PC-3 (cell line): ENCODE results near the gene C21orf91. TPM values are rescaled to one million over a fixed set of nuclear protein-coding genes. Genes with fewer than 3 reads are reported as not detected.

Source experiments
- ATAC-seq: fragments of 200-7000 bp; cut with Tn5 transposase; 2 replicates; pipeline ENCODE4 v1.9.1; 2020; ENCODE audit warnings: mild to moderate bottlenecking, moderate library complexity
- BruUV-seq: library from RNA; stranded (reverse); fragments of 400-500 nt; replicated peaks from 2 replicates; lab custom pipeline; 2021; lab: Mats Ljungman, UMichigan
- CTCF ChIA-PET: fragments of 300-600 bp; sonication (Branson Sonifier 250); formaldehyde crosslinking; loops from one replicate; lab custom pipeline; 2022; ENCODE audit warnings: antibody characterized with exemption; lab: Charles Lee
- POLR2A ChIA-PET: fragments of 300-600 bp; sonication (Branson Sonifier 250); formaldehyde crosslinking; loops from one replicate; lab custom pipeline; 2022; ENCODE audit warnings: antibody characterized with exemption; ENCODE audit not compliant: unreplicated experiment; lab: Charles Lee
- DNase-seq: peaks from one replicate; pipeline ENCODE4 v3.0.0-alpha.2; 2015
- H2AFZ ChIP-seq: fragments of 300-600 bp; sonication (generic); 2 replicates; pipeline ENCODE4 v1.6.0; 2016; ENCODE audit warnings: antibody characterized with exemption, low read length
- H3F3A ChIP-seq: fragments of 300-600 bp; sonication (generic); one replicate; pipeline ENCODE4 v1.6.0; 2017; ENCODE audit warnings: antibody characterized with exemption, low read length, control low read depth, mild to moderate bottlenecking; ENCODE audit not compliant: unreplicated experiment
- H3K27ac ChIP-seq: fragments of 300-600 bp; sonication (generic); 2 replicates; pipeline ENCODE4 v1.5.1; 2016; ENCODE audit warnings: mild to moderate bottlenecking, low read length
- H3K27me3 ChIP-seq: fragments of 300-600 bp; sonication (generic); 2 replicates; pipeline ENCODE4 v1.6.1; 2016; ENCODE audit warnings: low read length, mixed read lengths
- H3K36me3 ChIP-seq: fragments of 300-600 bp; sonication (generic); 2 replicates; pipeline ENCODE4 v1.6.1; 2016; ENCODE audit warnings: low read depth, mixed run types, low read length, mixed read lengths
- H3K4me1 ChIP-seq: fragments of 300-600 bp; sonication (generic); 2 replicates; pipeline ENCODE4 v1.5.1; 2016; ENCODE audit warnings: low read length; ENCODE audit not compliant: insufficient read depth
- H3K4me2 ChIP-seq: fragments of 300-600 bp; sonication (generic); 2 replicates; pipeline ENCODE4 v1.6.0; 2016; ENCODE audit warnings: low read length
- H3K4me3 ChIP-seq: fragments of 300-600 bp; sonication (generic); 2 replicates; pipeline ENCODE4 v1.5.1; 2016; ENCODE audit warnings: mild to moderate bottlenecking, low read length, mixed read lengths
- H3K79me2 ChIP-seq: fragments of 300-600 bp; sonication (generic); 2 replicates; pipeline ENCODE4 v1.6.1; 2017; ENCODE audit warnings: low read length, mixed read lengths
- H3K9ac ChIP-seq: fragments of 300-600 bp; sonication (generic); 2 replicates; pipeline ENCODE4 v1.6.0; 2016; ENCODE audit warnings: mild to moderate bottlenecking, low read length
- H3K9me2 ChIP-seq: fragments of 300-600 bp; sonication (generic); replicated peaks from 2 replicates; pipeline ENCODE4 v1.6.1; 2016; ENCODE audit warnings: mixed run types, low read length, mixed read lengths
- H3K9me3 ChIP-seq: fragments of 300-600 bp; sonication (generic); 2 replicates; pipeline ENCODE4 v1.6.1; 2016; ENCODE audit warnings: low read length, mixed read lengths
- H4K20me1 ChIP-seq: fragments of 300-600 bp; sonication (generic); 2 replicates; pipeline ENCODE4 v1.6.1; 2016; ENCODE audit warnings: low read length, mixed read lengths
- CTCF ChIP-seq: fragments of 300-600 bp; sonication (generic); conservative IDR thresholded peaks from 2 replicates; pipeline ENCODE4 v1.5.1; 2017; ENCODE audit warnings: antibody characterized with exemption, low read depth, mild to moderate bottlenecking, low read length
- EZH2 ChIP-seq: fragments of 300-600 bp; sonication (generic); IDR thresholded peaks from one replicate; pipeline ENCODE4 v1.6.1; 2017; ENCODE audit warnings: antibody characterized with exemption, mild to moderate bottlenecking, low read length; ENCODE audit not compliant: unreplicated experiment
- EZH2phosphoT487 ChIP-seq: fragments of 300-600 bp; sonication (generic); IDR thresholded peaks from 2 replicates; pipeline ENCODE4 v1.6.1; 2018; ENCODE audit warnings: mild to moderate bottlenecking, antibody characterized with exemption, low read length, borderline replicate concordance
- intact Hi-C: fragments of 100-400 bp; cut with micrococcal nuclease; formaldehyde crosslinking; loops from 2 replicates; pipeline ENCODE4 v1.9.0; 2023
- total RNA-seq: library from RNA; depleted of rRNA; stranded (reverse); fragments of >200 nt; gene quantifications from 2 replicates; pipeline ENCODE4 v1.2.3, GENCODE V29; 2014; rRNA removed

C21orf91 gene
- total RNA-seq, 1 experiment from 2014 or later = 7.7 TPM

- ATAC-seq = no peak
- H3K79me2 ChIP-seq = no peaks in the 10 kb centered on the region
- H3K4me1 ChIP-seq = peaks cover 24% of the 10 kb centered on the region
- H3K9me3 ChIP-seq = no peaks in the 10 kb centered on the region
- H3K36me3 ChIP-seq = no peaks in the 10 kb centered on the region
- H3F3A ChIP-seq = no peaks in the 10 kb centered on the region
- no peak overlapping the region for H3K4me3 ChIP-seq
- no peak overlapping the region for H2AFZ ChIP-seq
- peak; percentile 66 for DNase-seq
- no peak overlapping the region for H3K27ac ChIP-seq
- CTCF ChIA-PET = no interaction called here
- BruUV-seq = no TSS peak
- POLR2A ChIA-PET = no interaction called here
- no peak overlapping the region for H3K9ac ChIP-seq
- no peaks in the 10 kb centered on the region for H3K9me2 ChIP-seq
- H4K20me1 ChIP-seq = no peaks in the 10 kb centered on the region
- intact Hi-C loops = no loop called here
- TF ChIP-seq CTCF (no peak), EZH2 (no peak), EZH2phosphoT487 (no peak)
- H3K4me2 ChIP-seq = 0 out of 2 replicates have a peak overlapping the region, but pooled peaks have one; percentile 3
- no peaks in the 10 kb centered on the region for H3K27me3 ChIP-seq
Observed at GRCh38 chr21:17742181-17742580, 77.0 kb downstream of the C21orf91 start.

Other genes with a start within 250 kb of the C21orf91 start
- gene BTG3, start 206.5 kb downstream of the C21orf91 start, total RNA-seq = 7.1 and 11.9 TPM in 2 replicates